Measurements from ENCODE around the gene RIMS4.
"Not testable (repeated sequence)": the region's sequence is repeated elsewhere in the genome, so short reads cannot be mapped to it uniquely, and the experiment has no call there.

The RIMS4 gene

GRCh38 chr20:44830523-44830922 lies 20.2 kb upstream of the RIMS4 start:
- DNase-seq (ENCODE audit: low read depth), result no peak

- DNase-seq (ENCODE audit: low read depth), result no peak
Measured at GRCh38 chr20:44829688-44830087, 19.3 kb upstream of the RIMS4 start.

GRCh38 chr20:44828640-44829039 lies 18.3 kb upstream of the RIMS4 start:
- DNase-seq (ENCODE audit: low read depth), result no peak

- DNase-seq (ENCODE audit: low read depth), result no peak
Measured at GRCh38 chr20:44827401-44827800, 17.1 kb upstream of the RIMS4 start.

- not testable (repeated sequence) for DNase-seq (ENCODE audit: low read depth)
Measured at GRCh38 chr20:44821576-44821975, 11.2 kb upstream of the RIMS4 start.

- DNase-seq (ENCODE audit: low read depth), result no peak
Measured at GRCh38 chr20:44819936-44820335, 9.6 kb upstream of the RIMS4 start.

GRCh38 chr20:44817143-44817910 lies 7.0 kb upstream of the RIMS4 start:
- no peak for DNase-seq (ENCODE audit: low read depth)

GRCh38 chr20:44814937-44815336 lies 4.6 kb upstream of the RIMS4 start:
- DNase-seq (ENCODE audit: low read depth), result no peak

GRCh38 chr20:44811150-44811685 lies 872 bp upstream of the RIMS4 start:
- DNase-seq (ENCODE audit: low read depth), result no peak

GRCh38 chr20:44810061-44810390 lies 320 bp downstream of the RIMS4 start:
- no peak for DNase-seq (ENCODE audit: low read depth)

GRCh38 chr20:44809380-44810060 lies 826 bp downstream of the RIMS4 start:
- no peak for DNase-seq (ENCODE audit: low read depth)

- DNase-seq (ENCODE audit: low read depth), result no peak
Measured at GRCh38 chr20:44807684-44808056, 2.7 kb downstream of the RIMS4 start.

GRCh38 chr20:44807051-44807683 lies 3.2 kb downstream of the RIMS4 start:
- DNase-seq (ENCODE audit: low read depth), result no peak

GRCh38 chr20:44805979-44806620 lies 4.2 kb downstream of the RIMS4 start:
- DNase-seq (ENCODE audit: low read depth), result peak; percentile 26

- DNase-seq (ENCODE audit: low read depth), result no peak
Measured at GRCh38 chr20:44805335-44805978, 4.9 kb downstream of the RIMS4 start.

- DNase-seq (ENCODE audit: low read depth), result no peak
Measured at GRCh38 chr20:44803383-44803941, 6.9 kb downstream of the RIMS4 start.

GRCh38 chr20:44802702-44803101 lies 7.6 kb downstream of the RIMS4 start:
- no peak for DNase-seq (ENCODE audit: low read depth)

- DNase-seq (ENCODE audit: low read depth), result peak; percentile 16
Measured at GRCh38 chr20:44800391-44801046, 9.8 kb downstream of the RIMS4 start.

- DNase-seq (ENCODE audit: low read depth), result no peak
Measured at GRCh38 chr20:44799691-44800090, 10.7 kb downstream of the RIMS4 start.

- no peak for DNase-seq (ENCODE audit: low read depth)
Measured at GRCh38 chr20:44796758-44797457, 13.4 kb downstream of the RIMS4 start.

GRCh38 chr20:44796311-44796710 lies 14.0 kb downstream of the RIMS4 start:
- DNase-seq (ENCODE audit: low read depth), result no peak
